Activated CD4-positive, alpha-beta memory T cell treated with anti-CD3 and anti-CD28 coated beads for 36 hours (primary cell): ENCODE measurements around the gene GNG3. TPM values are rescaled to one million over a fixed set of nuclear protein-coding genes. Genes with fewer than 3 reads are reported as not detected.

Experiments used
- CTCF ChIA-PET: fragments of 350-600 bp; sonication (Branson Sonifier 250); formaldehyde crosslinking; loops from one replicate; lab custom pipeline; 2021; ENCODE audit warnings: antibody characterized with exemption, inconsistent platforms; lab: Charles Lee
- POLR2A ChIA-PET: fragments of 350-600 bp; sonication (Branson Sonifier 250); formaldehyde crosslinking; loops from one replicate; lab custom pipeline; 2021; ENCODE audit warnings: antibody characterized with exemption; lab: Charles Lee
- DNase-seq: peaks from one replicate; pipeline ENCODE4 v3.0.0-alpha.2; 2020
- H3K27ac Mint-ChIP-seq: one replicate; pipeline ENCODE4 v1.8.0; 2021; ENCODE audit warnings: mixed read lengths
- H3K27me3 Mint-ChIP-seq: one replicate; pipeline ENCODE4 v1.8.0; 2021; ENCODE audit warnings: mixed read lengths
- H3K36me3 Mint-ChIP-seq: one replicate; pipeline ENCODE4 v1.8.0; 2021; ENCODE audit warnings: mixed read lengths
- H3K4me1 Mint-ChIP-seq: one replicate; pipeline ENCODE4 v1.8.0; 2021; ENCODE audit warnings: low read depth, mixed read lengths
- H3K4me3 Mint-ChIP-seq: one replicate; pipeline ENCODE4 v1.8.0; 2021; ENCODE audit warnings: mild to moderate bottlenecking, mixed read lengths
- H3K9me3 Mint-ChIP-seq: one replicate; pipeline ENCODE4 v1.8.0; 2021; ENCODE audit warnings: mixed read lengths
- intact Hi-C: fragments of 100-400 bp; cut with micrococcal nuclease; formaldehyde crosslinking; loops from one replicate; pipeline ENCODE4 v1.15.1; 2023
- total RNA-seq, 2 experiments: library from RNA; stranded (reverse); gene quantifications; one replicate each; pipeline ENCODE4 v1.2.3, GENCODE V29; 2021

Gene GNG3
- total RNA-seq = not detected

- peaks cover 27% of the 10 kb centered on the region for H3K36me3 Mint-ChIP-seq
- POLR2A ChIA-PET = interaction anchor here (0.7 to 5.4 kb wide), 6 partner anchors 20 to 133 kb away, joined by 3 to 29 read pairs (median 13); partner anchors contain the start of genes C11orf98, CSKMT, HNRNPUL2 and LBHD1
- peaks cover 51% of the 10 kb centered on the region for H3K4me1 Mint-ChIP-seq
- peak within 1 kb of the TSS; percentile 95 for H3K27ac Mint-ChIP-seq
- CTCF ChIA-PET = interaction anchor here (1.1 to 2.0 kb wide), 2 partner anchors 13 to 115 kb away, joined by 3 to 8 read pairs; no protein-coding TSS in a partner anchor
- no peaks in the 10 kb centered on the region for H3K27me3 Mint-ChIP-seq
- DNase-seq = no peak
- intact Hi-C loops = loop anchor here (5.0 kb wide), 2 partner anchors 45 to 115 kb away; partner anchors contain the start of genes TUT1 and ZBTB3
- no peaks in the 10 kb centered on the region for H3K9me3 Mint-ChIP-seq
- H3K4me3 Mint-ChIP-seq = peak within 1 kb of the TSS; percentile 86
These were observed at the start of gene GNG3, which contains the start of gene BSCL2 for GRCh38 chr11:62707277-62707861. TSS of gene GNG3 (plus strand) at chr11:62707676. CDS start at chr11:62708296, 620 bp downstream. TSS of gene BSCL2 (minus strand) at chr11:62707424. CDS start at chr11:62707195, 229 bp downstream.

GRCh38 chr11:62664405-62665074, 42.9 kb upstream of the GNG3 start:
- H3K4me3 Mint-ChIP-seq = peak overlapping the region; percentile 98
- intact Hi-C loops = loop anchor here (1.0 to 2.0 kb wide), 7 partner anchors 11 to 168 kb away; partner anchors contain the start of genes EML3, INTS5, MTA2 and ROM1
- peak; percentile 69 for DNase-seq
- peak overlapping the region; percentile 97 for H3K27ac Mint-ChIP-seq
- CTCF ChIA-PET = interaction anchor here (0.6 to 2.5 kb wide), 17 partner anchors 12 to 270 kb away, joined by 3 to 19 read pairs (median 6); partner anchors contain the start of genes B3GAT3, EML3, HNRNPUL2 and INTS5
- peaks cover 38% of the 10 kb centered on the region for H3K36me3 Mint-ChIP-seq
- H3K9me3 Mint-ChIP-seq = no peaks in the 10 kb centered on the region
- POLR2A ChIA-PET = interaction anchor here (0.6 to 5.4 kb wide), 35 partner anchors 7 to 240 kb away, joined by 3 to 71 read pairs (median 8); partner anchors contain the start of genes B3GAT3, EEF1G, EML3 and GANAB
- peaks cover 34% of the 10 kb centered on the region for H3K4me1 Mint-ChIP-seq
- no peaks in the 10 kb centered on the region for H3K27me3 Mint-ChIP-seq

GRCh38 chr11:62665075-62665598, 42.3 kb upstream of the GNG3 start, which contains the start of the genes C11orf98 and CSKMT:
TSS of gene C11orf98 (minus strand) at chr11:62665210. CDS start at chr11:62665169, 41 bp downstream.
TSS of gene CSKMT (plus strand) at chr11:62665312. CDS start at chr11:62665880, 568 bp downstream.
- POLR2A ChIA-PET = interaction anchor here (0.8 to 5.4 kb wide), 34 partner anchors 8 to 241 kb away, joined by 3 to 71 read pairs (median 8); partner anchors contain the start of genes B3GAT3, EEF1G, EML3 and GANAB
- CTCF ChIA-PET = interaction anchor here (0.6 to 2.5 kb wide), 21 partner anchors 8 to 270 kb away, joined by 3 to 19 read pairs (median 5); partner anchors contain the start of genes B3GAT3, EML3, HNRNPUL2 and INTS5
- intact Hi-C loops = loop anchor here (1.0 to 2.0 kb wide), 7 partner anchors 12 to 168 kb away; partner anchors contain the start of genes EML3, INTS5, MTA2 and ROM1
- Mint-ChIP-seq H3K9me3 (no peaks in the 10 kb centered on the region), H3K27me3 (no peaks in the 10 kb centered on the region), H3K27ac (peak within 1 kb of the TSS; percentile 97), H3K4me1 (peaks cover 40% of the 10 kb centered on the region), H3K36me3 (peaks cover 38% of the 10 kb centered on the region), H3K4me3 (peak within 1 kb of the TSS; percentile 98)
- peak; percentile 97 for DNase-seq

- Mint-ChIP-seq H3K27me3 (no peaks in the 10 kb centered on the region), H3K9me3 (no peaks in the 10 kb centered on the region), H3K36me3 (peaks cover 41% of the 10 kb centered on the region), H3K4me3 (peak overlapping the region; percentile 98), H3K27ac (peak overlapping the region; percentile 97), H3K4me1 (peaks cover 43% of the 10 kb centered on the region)
- intact Hi-C loops = loop anchor here (1.0 to 2.0 kb wide), 7 partner anchors 12 to 167 kb away; partner anchors contain the start of genes EML3, INTS5, MTA2 and ROM1
- ChIA-PET POLR2A (interaction anchor here (0.6 to 5.4 kb wide), 34 partner anchors 9 to 237 kb away, joined by 3 to 71 read pairs (median 10); partner anchors contain the start of genes B3GAT3, EEF1G, EML3 and GANAB), CTCF (interaction anchor here (0.7 to 2.5 kb wide), 21 partner anchors 8 to 1306 kb away, joined by 3 to 19 read pairs (median 5); partner anchors contain the start of genes B3GAT3, EML3, HNRNPUL2 and INTS5)
- peak; percentile 74 for DNase-seq
These were observed 41.7 kb upstream of the GNG3 start for GRCh38 chr11:62665599-62666258.

DNA sequence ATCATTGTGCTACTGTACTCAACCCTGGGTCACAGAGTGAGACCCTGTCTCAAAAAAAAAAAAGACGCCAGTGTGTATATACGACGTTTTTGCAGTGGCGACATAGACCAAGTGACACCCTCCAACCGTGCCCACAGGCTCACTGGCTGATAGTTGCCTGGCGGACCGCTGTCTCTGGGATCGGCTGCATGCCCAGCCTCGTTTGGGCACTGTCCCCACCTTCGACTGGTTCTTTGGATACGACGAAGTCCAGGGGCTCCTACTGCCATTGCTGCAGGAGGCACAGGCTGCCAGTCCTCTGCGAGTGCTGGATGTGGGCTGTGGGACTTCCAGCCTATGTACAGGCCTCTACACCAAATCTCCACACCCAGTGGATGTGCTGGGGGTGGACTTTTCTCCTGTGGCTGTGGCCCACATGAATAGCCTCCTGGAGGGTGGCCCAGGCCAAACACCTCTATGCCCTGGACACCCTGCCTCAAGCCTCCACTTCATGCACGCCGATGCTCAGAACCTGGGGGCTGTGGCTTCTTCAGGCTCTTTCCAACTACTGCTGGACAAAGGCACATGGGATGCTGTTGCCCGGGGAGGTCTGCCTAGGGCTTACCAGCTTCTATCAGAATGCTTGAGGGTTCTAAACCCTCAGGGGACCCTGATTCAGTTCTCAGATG, 41.1 kb upstream of the GNG3 start:
- peaks cover 45% of the 10 kb centered on the region for H3K36me3 Mint-ChIP-seq
- intact Hi-C loops = no loop called here

DNA sequence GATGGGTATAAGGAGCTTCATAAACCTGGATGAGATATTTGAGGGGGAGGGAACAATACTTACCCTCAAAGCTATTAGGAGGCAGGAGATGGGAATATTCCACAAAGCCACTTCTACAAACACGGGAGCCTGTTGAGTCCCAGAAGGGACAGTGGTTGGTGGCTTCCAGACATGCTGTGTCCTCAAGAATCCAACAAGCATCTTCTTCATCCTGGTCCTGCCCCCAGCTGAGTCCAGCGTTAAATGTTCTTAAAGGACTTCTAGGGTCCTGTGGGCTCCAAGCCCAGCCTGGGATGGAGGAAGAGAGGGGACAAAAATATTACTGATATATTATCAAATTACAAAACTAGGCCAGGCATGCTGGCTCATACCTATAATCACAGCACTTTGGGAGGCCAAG, 40.0 kb upstream of the GNG3 start:
- peaks cover 54% of the 10 kb centered on the region for H3K36me3 Mint-ChIP-seq

More for the DNA sequence above, 41.1 kb upstream of the GNG3 start:
- ChIA-PET POLR2A (interaction anchor here (0.6 to 5.4 kb wide), 16 partner anchors 8 to 215 kb away, joined by 4 to 71 read pairs (median 17); partner anchors contain the start of genes EEF1G, GANAB, INTS5 and MTA2), CTCF (interaction anchor here (0.7 to 2.5 kb wide), 6 partner anchors 55 to 1307 kb away, joined by 3 to 6 read pairs (median 3); partner anchors contain the start of gene TMEM179B)
- peak; percentile 27 for DNase-seq
- Mint-ChIP-seq H3K9me3 (no peaks in the 10 kb centered on the region), H3K27me3 (no peaks in the 10 kb centered on the region), H3K27ac (peak overlapping the region; percentile 97), H3K4me3 (peak overlapping the region; percentile 98), H3K4me1 (peaks cover 43% of the 10 kb centered on the region)

GRCh38 chr11:62669420-62670161, 37.9 kb upstream of the GNG3 start:
- Mint-ChIP-seq H3K27ac (peak overlapping the region; percentile 98), H3K4me1 (peaks cover 51% of the 10 kb centered on the region)

More for the DNA sequence above, 40.0 kb upstream of the GNG3 start:
- intact Hi-C loops = no loop called here
- Mint-ChIP-seq H3K27ac (peak overlapping the region; percentile 97), H3K4me3 (peak overlapping the region; percentile 98), H3K4me1 (peaks cover 47% of the 10 kb centered on the region), H3K27me3 (no peaks in the 10 kb centered on the region), H3K9me3 (no peaks in the 10 kb centered on the region)
- ChIA-PET CTCF (interaction anchor here (0.7 to 2.5 kb wide), 9 partner anchors 10 to 242 kb away, joined by 3 to 6 read pairs (median 3); partner anchors contain the start of genes B3GAT3, EML3 and TMEM179B), POLR2A (interaction anchor here (0.8 to 5.4 kb wide), 12 partner anchors 15 to 214 kb away, joined by 3 to 71 read pairs (median 4); partner anchors contain the start of genes B3GAT3, EEF1G, GANAB and INTS5)
- DNase-seq = no peak

DNA sequence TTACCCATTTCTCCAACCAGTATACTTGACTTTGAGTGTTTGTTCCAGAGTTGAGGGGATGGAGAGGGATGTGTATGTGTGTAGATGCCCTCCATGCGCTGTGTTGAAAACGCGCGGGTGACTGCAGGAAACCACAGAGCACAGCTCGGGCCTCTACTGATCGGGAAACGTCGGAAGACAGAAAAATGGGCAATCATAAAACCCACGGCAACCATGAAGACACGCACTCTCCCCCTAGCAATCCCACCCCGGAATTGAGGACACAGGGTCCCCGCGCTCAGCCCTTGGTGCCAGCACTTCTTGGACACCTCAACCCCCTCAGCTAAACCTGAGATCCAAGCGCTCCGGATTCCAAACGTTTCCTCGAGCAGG, 36.3 kb upstream of the GNG3 start:
- Mint-ChIP-seq H3K4me3 (peak overlapping the region; percentile 94), H3K36me3 (peaks cover 41% of the 10 kb centered on the region), H3K9me3 (no peaks in the 10 kb centered on the region), H3K27me3 (no peaks in the 10 kb centered on the region), H3K4me1 (peaks cover 54% of the 10 kb centered on the region), H3K27ac (peak overlapping the region; percentile 98)
- no peak for DNase-seq
- ChIA-PET POLR2A (interaction anchor here (0.9 to 4.5 kb wide), 27 partner anchors 8 to 210 kb away, joined by 3 to 43 read pairs (median 7); partner anchors contain the start of genes B3GAT3, BSCL2, EEF1G and GANAB), CTCF (interaction anchor here (0.6 to 2.4 kb wide), 8 partner anchors 23 to 115 kb away, joined by 3 to 13 read pairs (median 6); partner anchors contain the start of genes B3GAT3, HNRNPUL2 and TUT1)
- intact Hi-C loops = loop anchor here (1.0 to 10.0 kb wide), 4 partner anchors 8 to 246 kb away; partner anchors contain the start of genes HNRNPUL2, INTS5 and UBXN1

More at GRCh38 chr11:62669420-62670161, 37.9 kb upstream of the GNG3 start:
- no peak for DNase-seq
- POLR2A ChIA-PET = interaction anchor here (0.6 to 4.5 kb wide), 6 partner anchors 17 to 196 kb away, joined by 3 to 43 read pairs (median 8); partner anchors contain the start of genes GANAB, INTS5 and TMEM179B
- H3K4me3 Mint-ChIP-seq = peak overlapping the region; percentile 94
- intact Hi-C loops = loop anchor here (2.0 to 10.0 kb wide), 3 partner anchors 17 to 245 kb away; partner anchors contain the start of genes HNRNPUL2 and INTS5
- H3K27me3 Mint-ChIP-seq = no peaks in the 10 kb centered on the region
- no peaks in the 10 kb centered on the region for H3K9me3 Mint-ChIP-seq
- CTCF ChIA-PET = interaction anchor here (0.7 to 2.4 kb wide), 7 partner anchors 16 to 245 kb away, joined by 3 to 8 read pairs (median 5); partner anchors contain the start of genes HNRNPUL2 and INTS5
- H3K36me3 Mint-ChIP-seq = peaks cover 48% of the 10 kb centered on the region
